LNCaP clone FGC (cell line): ENCODE results near the gene PTGES2.

Source experiments
- DNase-seq: peaks from one replicate; pipeline ENCODE4 v3.0.0-alpha.2; 2011; ENCODE audit warnings: low read depth
- H3K4me3 ChIP-seq: 2 replicates; pipeline ENCODE4 v1.5.1; 2011; ENCODE audit warnings: mild to moderate bottlenecking, low read depth, low read length, control low read depth
- CTCF ChIP-seq: IDR thresholded peaks from 2 replicates; pipeline ENCODE4 v1.5.1; 2012; ENCODE audit warnings: mild to moderate bottlenecking; ENCODE audit not compliant: control insufficient read depth, insufficient read depth; ENCODE audit errors: extremely low read depth

Gene PTGES2

GRCh38 chr9:128108269-128109049, 19.1 kb downstream of the PTGES2 start:
- no peak overlapping the region for H3K4me3 ChIP-seq
- no peak for TF ChIP-seq CTCF
- DNase-seq = no peak

- TF ChIP-seq CTCF = no peak
- H3K4me3 ChIP-seq = no peak overlapping the region
- DNase-seq = no peak
These were observed 19.9 kb downstream of the PTGES2 start for GRCh38 chr9:128107468-128108268.

- H3K4me3 ChIP-seq = no peak overlapping the region
- TF ChIP-seq CTCF = no peak
- no peak for DNase-seq
These were observed 20.5 kb downstream of the PTGES2 start for GRCh38 chr9:128106940-128107467.

- DNase-seq = no peak
- H3K4me3 ChIP-seq = no peak overlapping the region
- no peak for TF ChIP-seq CTCF
These were observed 21.2 kb downstream of the PTGES2 start for GRCh38 chr9:128106181-128106939.

- no peak overlapping the region for H3K4me3 ChIP-seq
- no peak for DNase-seq
- TF ChIP-seq CTCF = no peak
These were observed 21.9 kb downstream of the PTGES2 start for GRCh38 chr9:128105538-128106175.

GRCh38 chr9:128104171-128104618, 23.3 kb downstream of the PTGES2 start:
- H3K4me3 ChIP-seq = no peak overlapping the region
- TF ChIP-seq CTCF = no peak
- no peak for DNase-seq
